Posterior vena cava (tissue), 2 donors: Measurements from ENCODE around the gene RIMS4. TPM values are rescaled to one million over a fixed set of nuclear protein-coding genes. Genes with fewer than 3 reads are reported as not detected.

Source experiments
- DNase-seq: peaks from one replicate; pipeline ENCODE4 v3.0.0-alpha.2; 2020; ENCODE audit warnings: low spot score
- intact Hi-C, 2 donors: fragments of 100-400 bp; cut with DNase I; formaldehyde crosslinking; loops; one replicate each; pipeline versions ENCODE4 v1.14.1 to v1.14.2; 2022 to 2023
- total RNA-seq, 2 donors: library from RNA; stranded (reverse); fragmentation: NEBNext Ultra II Directional; extraction: Animal tissue kit (Norgen Biotek cat#: 25700); gene quantifications; one replicate each; pipeline ENCODE4 v1.2.1, GENCODE V29; 2021
- donor health status: DM: yes; HTN: yes; CAD: no.
- donor health status: DM: yes; HTN: yes; CAD: no.

RIMS4 gene
- total RNA-seq, 2 donors from 2014 or later, result 5.6 to 6.6 TPM

DNA sequence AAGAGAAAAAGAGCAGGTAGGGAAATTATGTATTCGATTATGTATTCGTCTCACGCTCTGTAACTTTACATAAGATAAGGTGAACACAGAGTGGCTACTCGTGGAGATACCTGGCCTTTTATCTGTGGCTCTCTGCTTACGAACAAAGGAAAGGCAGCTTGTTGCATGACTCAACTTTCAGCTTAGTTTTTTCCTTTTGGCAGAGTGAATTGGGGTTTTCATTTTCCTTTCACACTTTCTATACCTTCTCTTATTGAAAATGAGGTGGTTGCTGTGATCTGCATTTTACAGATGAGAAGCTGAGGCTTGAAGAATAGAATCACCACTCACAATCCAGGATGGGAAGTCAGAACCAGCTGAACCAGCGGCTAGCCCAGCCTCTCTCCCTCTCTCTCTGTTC is 78.0 kb downstream of the RIMS4 start:
- intact Hi-C loops, result loop anchor here (2.0 kb wide), 1 partner anchor 48 kb away; no protein-coding TSS in a partner anchor
- no peak for DNase-seq

DNA sequence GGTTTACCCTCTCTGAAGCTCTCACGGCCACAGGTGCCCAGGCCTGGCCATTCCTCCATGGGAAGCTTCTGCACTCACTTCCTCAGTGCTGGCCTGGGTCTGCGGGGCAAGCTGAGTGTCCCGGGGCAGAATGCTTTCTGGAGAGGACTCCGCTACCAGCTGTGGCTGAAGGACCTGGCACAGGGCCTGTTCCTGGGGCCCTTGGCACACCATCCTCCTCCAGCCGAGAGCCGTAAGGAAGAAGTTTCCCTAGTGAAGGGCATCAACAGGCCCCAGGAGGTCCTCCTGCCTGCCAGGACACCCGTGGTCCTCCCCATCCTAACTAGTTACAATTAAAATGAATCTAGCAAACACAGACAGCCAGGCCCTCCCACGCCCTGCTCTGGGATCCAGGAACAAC is 78.7 kb downstream of the RIMS4 start:
- intact Hi-C loops, result loop anchor here (2.0 kb wide), 1 partner anchor 47 kb away; no protein-coding TSS in a partner anchor

DNA sequence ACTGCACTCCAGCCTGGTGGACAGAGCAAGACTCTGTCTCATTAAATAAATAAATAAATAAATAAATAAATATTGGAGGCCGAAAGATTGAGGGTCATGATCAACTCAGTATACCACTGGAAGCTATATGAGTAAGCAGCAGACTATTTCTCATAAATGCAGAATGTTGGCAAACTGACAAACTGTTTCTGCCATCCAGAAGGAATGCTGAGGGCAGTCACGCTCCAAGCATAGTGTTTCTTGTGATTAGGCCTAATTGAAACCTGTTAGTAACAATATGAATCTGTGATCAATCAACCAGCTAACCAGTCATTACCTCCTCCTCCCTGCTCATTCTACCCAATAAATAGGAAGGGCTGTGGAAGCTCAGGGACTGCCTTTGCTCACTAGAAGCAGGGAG is 79.9 kb downstream of the RIMS4 start:
- DNase-seq, result no peak
- intact Hi-C loops, result no loop called here

More for the DNA sequence above, 78.7 kb downstream of the RIMS4 start:
- DNase-seq, result peak; percentile 75

DNA sequence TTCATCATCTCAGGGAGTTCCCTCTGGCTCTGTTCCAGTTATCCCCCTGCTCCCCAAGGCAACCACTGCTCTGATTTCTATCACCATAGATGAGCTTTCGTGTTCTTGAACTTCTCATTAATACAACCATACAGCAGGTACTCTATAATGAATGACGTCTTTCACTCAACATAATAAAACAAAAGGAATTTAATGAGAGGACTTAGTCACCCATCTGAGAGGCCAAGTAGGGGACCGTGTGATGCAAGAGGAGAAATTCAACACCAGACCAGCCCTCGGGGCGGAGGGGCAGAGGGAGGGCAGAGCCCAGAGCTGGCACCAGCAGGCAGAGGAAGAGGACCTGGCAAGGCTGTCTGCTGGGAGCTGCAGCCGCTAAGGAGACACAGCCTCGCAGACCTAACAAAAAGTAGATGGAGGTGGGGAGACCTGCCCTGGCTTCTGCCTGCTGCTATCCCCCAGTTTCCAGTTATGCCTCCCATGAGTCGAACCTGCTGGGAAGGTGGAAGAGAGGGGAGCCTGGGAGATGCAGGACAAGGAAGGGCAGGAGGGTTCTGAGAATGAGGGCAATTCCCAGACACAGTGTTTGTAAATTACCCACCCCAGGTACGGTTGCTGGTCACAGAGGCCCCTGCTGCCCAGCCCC is 81.4 kb downstream of the RIMS4 start:
- intact Hi-C loops, result no loop called here
- DNase-seq, result peak; percentile 86

GRCh38 chr20:44727651-44728050 is 82.7 kb downstream of the RIMS4 start:
- intact Hi-C loops, result no loop called here
- no peak for DNase-seq

DNA sequence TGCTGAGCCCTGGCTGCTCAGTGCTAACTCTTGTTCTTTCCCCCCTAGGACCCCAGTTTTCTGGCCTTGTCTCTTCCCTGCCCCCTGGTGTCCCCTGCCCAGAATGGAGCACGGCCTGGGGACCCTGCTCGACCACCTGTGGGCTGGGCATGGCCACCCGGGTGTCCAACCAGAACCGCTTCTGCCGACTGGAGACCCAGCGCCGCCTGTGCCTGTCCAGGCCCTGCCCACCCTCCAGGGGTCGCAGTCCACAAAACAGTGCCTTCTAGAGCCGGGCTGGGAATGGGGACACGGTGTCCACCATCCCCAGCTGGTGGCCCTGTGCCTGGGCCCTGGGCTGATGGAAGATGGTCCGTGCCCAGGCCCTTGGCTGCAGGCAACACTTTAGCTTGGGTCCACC is 83.3 kb downstream of the RIMS4 start:
- DNase-seq, result peak; percentile 73
- intact Hi-C loops, result no loop called here

DNA sequence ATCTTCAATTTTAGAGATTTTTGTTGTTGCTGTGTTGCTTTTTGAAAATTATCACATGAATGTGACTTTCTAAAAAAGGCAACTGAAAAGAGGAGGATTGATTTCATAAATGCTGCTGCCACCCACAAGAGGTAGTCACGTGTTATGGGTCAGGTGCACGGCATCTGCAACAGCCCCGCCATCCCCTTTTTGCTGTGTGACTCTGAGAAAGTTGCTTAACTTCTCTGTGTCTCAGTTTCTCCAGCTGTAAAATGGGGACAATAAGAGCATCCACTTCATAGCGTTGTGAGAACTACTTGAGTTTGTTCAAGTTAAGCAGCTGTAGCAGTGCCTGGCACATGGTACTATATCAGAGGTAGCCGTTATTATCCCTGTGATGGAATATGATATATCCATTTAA is 84.5 kb downstream of the RIMS4 start:
- no peak for DNase-seq
- intact Hi-C loops, result no loop called here

- intact Hi-C loops, result loop anchor here in 1 of 2 donors (5.0 kb wide), 1 partner anchor 1143 kb away; no protein-coding TSS in a partner anchor
These were observed 85.8 kb downstream of the RIMS4 start for GRCh38 chr20:44724423-44725091.

DNA sequence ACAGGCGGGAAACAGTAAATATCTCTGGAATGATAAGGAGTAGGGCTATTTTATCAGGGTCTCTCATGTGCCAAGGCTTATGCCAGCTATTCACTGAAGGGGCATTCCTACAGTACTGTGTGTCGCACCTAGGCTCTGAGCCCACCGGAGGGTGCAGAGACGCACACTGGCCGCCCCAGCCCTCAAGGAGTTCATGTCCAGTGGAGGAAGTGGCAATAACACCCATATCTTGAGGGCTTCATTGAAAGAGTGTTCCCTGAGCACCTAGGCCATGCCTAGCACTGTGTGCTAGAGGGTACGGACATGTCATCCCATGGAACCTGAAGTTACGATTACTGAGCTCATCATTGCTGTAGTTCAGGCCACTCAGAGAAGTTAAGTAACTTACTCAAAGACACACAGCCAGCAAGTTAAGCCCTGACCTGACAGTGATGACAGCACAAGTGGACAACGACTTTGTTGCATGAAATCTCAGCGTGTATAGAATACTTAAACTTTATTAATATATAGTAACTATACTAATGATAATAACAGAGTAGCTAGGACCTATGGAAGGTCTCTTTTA is 86.5 kb downstream of the RIMS4 start:
- intact Hi-C loops, result loop anchor here in 1 of 2 donors (5.0 kb wide), 1 partner anchor 1143 kb away; no protein-coding TSS in a partner anchor
- no peak for DNase-seq

More at GRCh38 chr20:44724423-44725091, 85.8 kb downstream of the RIMS4 start:
- DNase-seq, result peak; percentile 78

GRCh38 chr20:44723391-44723790 is 87.0 kb downstream of the RIMS4 start:
- intact Hi-C loops, result loop anchor here in 1 of 2 donors (5.0 kb wide), 1 partner anchor 1144 kb away; no protein-coding TSS in a partner anchor
- DNase-seq, result no peak

- no peak for DNase-seq
- intact Hi-C loops, result loop anchor here in 1 of 2 donors (5.0 kb wide), 1 partner anchor 1144 kb away; no protein-coding TSS in a partner anchor
These were observed 87.4 kb downstream of the RIMS4 start for GRCh38 chr20:44722990-44723389.

DNA sequence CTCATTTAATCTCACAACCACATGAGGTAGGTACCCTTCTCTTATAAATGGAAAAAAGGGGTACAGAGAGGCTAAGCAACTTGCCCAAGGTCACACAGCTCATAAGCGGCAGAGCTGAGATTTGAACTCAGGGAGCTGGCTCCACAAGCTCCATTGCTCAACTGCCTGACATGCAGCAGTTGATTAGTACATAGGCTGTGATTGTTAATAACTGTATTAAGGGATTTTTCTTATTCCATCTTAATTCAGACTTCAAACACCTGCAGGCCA is 88.6 kb downstream of the RIMS4 start:
- intact Hi-C loops, result loop anchor here in 1 of 2 donors (5.0 kb wide), 1 partner anchor 1146 kb away; no protein-coding TSS in a partner anchor
- no peak for DNase-seq

DNA sequence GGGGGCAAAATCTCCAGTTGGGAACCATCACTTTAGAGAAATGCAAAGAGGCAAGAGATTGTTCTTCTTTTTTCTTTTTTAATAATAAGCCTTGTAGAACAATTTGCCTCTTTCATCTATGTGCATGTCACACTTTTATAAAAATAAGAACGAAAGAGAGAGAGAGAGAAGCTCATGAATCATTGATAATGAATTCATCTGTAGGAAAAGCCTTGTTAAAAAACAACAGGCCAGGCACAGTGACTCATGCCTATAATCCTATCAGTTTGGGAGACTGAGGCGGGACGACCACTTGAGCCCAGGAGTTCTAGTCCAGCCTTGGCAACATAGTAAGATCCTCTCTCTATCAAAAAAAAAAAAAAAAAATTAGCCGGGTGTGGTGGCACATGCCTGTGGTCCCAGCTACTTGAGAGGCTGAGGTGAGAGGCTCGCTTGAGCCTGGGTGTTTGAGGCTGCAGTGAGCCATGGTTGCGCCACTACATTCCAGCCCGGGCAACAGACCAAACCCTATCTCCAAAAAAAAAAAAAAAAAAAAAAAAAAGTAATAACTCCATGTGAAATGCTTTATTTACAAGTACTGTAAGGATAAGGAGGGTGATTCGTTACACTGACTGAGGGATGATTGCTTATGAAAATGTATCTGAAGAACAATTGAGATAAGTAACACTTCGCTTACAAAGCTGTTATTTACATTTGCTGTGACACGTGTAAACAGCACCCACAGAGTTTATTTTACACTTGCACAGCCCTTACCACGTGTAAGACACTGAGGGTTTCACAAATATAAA is 89.2 kb downstream of the RIMS4 start:
- peak; percentile 85 for DNase-seq
- intact Hi-C loops, result loop anchor here in 1 of 2 donors (5.0 kb wide), 1 partner anchor 1146 kb away; no protein-coding TSS in a partner anchor

DNA sequence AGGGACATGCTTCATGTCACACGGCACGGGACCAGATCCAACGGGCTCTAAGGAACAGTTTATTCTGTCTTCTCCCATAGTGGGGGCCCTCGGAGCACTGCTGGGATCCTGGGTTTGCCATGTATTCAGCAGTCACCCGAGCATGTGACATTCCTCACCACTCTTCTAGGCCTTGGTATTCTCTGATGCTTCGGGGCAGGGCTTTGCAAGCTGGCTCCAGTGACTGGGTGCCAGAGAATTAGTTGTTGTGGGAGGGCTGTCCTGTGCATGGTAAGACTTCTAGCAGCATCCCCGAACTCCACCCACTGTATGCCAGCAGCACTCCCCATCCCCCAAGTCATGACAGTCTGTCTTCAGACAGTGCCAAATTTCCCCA is 89.7 kb downstream of the RIMS4 start:
- no peak for DNase-seq
- intact Hi-C loops, result loop anchor here in 1 of 2 donors (5.0 kb wide), 1 partner anchor 1147 kb away; no protein-coding TSS in a partner anchor

DNA sequence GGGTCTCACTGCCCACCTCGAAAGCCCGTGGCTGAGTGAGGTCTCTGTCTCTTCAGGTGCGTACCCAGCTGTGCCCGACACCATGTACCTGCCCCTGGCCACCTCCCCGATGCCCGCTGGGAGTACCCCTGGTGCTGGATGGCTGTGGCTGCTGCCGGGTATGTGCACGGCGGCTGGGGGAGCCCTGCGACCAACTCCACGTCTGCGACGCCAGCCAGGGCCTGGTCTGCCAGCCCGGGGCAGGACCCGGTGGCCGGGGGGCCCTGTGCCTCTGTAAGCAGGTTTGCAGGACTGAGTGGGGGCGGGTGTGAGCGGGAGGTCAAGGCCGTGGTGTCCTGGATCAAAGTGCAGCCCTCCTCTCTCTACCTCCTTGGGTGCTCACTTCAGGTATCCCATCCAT is 90.5 kb downstream of the RIMS4 start:
- intact Hi-C loops, result loop anchor here in 1 of 2 donors (5.0 kb wide), 1 partner anchor 1147 kb away; no protein-coding TSS in a partner anchor
- no peak for DNase-seq

DNA sequence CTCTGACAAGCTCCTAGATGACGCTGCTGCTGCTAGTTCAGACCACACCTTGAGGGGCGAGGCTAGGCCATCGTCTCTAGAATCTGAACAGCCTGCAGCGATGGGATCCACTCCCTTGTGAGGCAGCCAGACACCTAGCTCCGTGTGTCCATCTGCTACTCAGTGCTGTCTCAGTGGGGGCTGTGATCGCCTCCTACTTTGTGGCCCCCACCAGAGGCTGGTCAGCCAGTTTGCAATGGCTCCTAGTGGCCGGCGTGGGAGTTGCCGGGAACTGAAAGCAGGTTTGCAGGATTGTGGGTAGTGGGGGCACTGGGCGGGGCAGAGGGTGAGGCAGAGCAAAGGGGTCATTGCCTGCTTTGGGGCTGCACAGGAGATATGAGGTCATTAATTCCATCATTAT is 92.4 kb downstream of the RIMS4 start:
- intact Hi-C loops, result no loop called here
- DNase-seq, result no peak

DNA sequence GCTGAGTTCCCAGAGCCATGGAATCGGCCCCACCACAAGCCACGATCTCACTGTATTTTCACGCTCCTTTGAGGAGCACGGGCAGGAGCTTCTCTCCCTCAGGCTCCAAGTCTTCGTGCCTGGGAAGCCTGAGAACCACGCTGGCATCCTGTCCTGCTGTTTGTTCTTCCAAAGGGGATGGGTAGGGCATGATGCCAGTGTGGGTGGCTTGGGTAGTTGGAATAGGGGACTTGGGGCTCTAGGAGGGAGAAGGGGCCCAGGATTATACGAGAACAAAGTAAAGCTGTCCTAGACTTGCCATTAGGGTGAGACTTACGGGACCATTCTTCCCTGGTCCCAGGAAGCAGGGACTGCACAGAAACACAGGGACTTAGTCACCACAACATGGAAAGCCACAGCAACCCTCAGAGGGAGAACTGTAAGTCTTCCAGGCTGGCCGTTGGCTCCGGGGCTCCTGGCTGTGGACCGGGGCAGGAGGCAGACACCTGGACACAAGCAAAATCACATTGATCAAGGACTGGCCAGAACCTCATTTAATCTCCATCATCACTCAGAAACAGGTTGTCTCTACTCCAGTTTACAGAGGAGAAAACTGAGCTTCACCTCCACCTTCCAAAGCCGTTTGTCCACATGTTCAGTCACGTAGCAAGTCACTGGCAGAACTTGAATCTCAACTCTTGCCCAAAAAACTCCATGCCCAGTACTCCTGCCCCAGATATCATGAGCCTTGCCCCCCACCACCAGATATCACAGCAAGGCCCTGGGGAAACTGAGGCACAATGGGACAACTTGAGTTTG is 93.8 kb downstream of the RIMS4 start:
- DNase-seq, result peak; percentile 67
- intact Hi-C loops, result no loop called here

DNA sequence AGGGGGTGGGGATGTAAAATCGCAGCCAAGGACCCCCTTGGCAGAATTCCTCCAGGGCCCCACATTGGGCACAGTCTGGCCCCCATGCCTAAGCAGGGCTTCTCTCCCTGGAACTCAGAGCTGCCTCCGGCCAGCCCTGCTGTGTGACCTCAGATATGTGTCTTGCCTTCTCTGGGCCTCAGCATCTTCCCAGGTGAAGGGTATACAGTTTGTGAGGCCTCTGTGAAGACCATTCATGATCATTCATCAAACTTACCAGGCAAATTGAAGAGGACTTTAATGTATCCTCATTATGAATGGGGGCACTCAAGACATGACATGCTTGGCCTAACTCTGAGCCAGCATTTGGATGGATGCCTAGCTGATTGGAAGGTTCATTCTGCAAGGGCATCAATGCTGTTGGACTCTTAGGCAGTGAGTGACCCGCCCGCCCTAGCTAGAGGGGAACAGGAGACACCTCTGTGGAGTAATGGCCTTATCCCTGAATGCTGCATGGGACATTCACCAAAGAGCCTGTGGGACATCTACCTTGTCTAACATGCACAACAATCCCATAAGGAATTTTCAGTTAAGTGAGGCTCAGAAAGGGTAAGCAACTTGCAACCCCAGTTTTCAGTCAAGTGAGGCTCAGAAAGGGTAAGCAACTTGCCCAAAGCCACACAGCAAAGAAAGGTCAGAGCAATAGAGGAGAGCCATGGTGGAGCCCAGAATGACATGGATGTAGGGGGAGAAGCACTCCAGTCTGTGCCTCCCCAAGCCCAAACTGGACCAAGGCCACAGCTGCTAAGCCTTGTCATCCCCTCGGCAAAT is 94.6 kb downstream of the RIMS4 start:
- DNase-seq, result no peak
- intact Hi-C loops, result no loop called here
